Endothelial cell of umbilical vein (primary cell): Measurements from ENCODE around the gene SYNE1.

Source experiments
- POLR2AphosphoS5 ChIP-seq: IDR thresholded peaks from 2 replicates; pipeline ENCODE4 v1.6.1; 2012; ENCODE audit warnings: low read depth, mild to moderate bottlenecking, control low read depth, low read length, moderate library complexity; ENCODE audit not compliant: insufficient read depth
- TF ChIP-seq, protein P1 (sequence below), 2 donors: IDR thresholded peaks; 1 replicate in 1 of 2; 2 replicates in 1 of 2; pipeline ENCODE4 v1.5.1; 2011; ENCODE audit warnings: low read length in 2 of 2, mild to moderate bottlenecking in 2 of 2, moderate library complexity in 2 of 2, control low read depth in 1 of 2, inconsistent platforms in 1 of 2, low read depth in 1 of 2; ENCODE audit not compliant: insufficient read depth in 1 of 2; ENCODE audit errors: extremely low read depth in 1 of 2
- TF ChIP-seq, protein P2 (sequence below): IDR thresholded peaks from 2 replicates; pipeline ENCODE4 v1.6.1; 2011; ENCODE audit not compliant: insufficient read depth, insufficient read length

DNA sequence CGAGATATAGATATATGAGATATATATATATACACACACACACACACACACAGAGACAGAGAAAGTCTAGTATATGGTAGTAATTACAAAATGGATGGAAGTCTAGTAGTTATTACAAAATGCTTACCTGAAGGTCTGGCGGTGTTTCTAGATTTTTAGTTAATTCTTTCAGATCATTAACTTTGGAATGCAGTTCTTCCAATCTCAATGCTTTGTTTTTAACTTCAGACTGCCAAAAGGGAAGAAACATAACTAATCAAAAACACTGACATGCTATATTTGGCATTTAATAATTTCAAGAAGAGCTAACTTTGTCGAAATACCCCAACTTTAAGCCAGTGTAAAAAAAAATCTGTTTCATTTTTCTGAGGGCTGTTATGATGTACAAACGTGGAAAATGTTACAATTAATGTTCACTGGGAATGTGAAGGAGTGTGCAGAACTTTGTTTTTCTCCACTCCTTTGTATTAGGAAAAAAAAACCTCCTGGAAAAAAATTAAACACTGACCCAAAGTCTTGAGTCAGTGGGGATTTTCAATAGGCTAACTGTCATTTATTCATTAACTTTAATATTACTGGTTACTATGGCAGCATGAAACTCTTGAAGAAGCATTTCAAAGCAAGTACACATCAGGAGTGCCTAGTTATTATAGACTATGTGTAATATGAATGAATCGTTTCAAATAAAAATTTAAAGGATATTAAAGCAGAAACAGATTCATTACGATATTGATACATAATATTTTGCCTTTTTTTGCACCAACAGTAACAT lies 232.9 kb downstream of the SYNE1 start:
- TF ChIP-seq, protein P1, sequence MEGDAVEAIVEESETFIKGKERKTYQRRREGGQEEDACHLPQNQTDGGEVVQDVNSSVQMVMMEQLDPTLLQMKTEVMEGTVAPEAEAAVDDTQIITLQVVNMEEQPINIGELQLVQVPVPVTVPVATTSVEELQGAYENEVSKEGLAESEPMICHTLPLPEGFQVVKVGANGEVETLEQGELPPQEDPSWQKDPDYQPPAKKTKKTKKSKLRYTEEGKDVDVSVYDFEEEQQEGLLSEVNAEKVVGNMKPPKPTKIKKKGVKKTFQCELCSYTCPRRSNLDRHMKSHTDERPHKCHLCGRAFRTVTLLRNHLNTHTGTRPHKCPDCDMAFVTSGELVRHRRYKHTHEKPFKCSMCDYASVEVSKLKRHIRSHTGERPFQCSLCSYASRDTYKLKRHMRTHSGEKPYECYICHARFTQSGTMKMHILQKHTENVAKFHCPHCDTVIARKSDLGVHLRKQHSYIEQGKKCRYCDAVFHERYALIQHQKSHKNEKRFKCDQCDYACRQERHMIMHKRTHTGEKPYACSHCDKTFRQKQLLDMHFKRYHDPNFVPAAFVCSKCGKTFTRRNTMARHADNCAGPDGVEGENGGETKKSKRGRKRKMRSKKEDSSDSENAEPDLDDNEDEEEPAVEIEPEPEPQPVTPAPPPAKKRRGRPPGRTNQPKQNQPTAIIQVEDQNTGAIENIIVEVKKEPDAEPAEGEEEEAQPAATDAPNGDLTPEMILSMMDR (IDR thresholded peaks at IDR 0.05; ENCODE audit: extremely low read depth in 1 of 2, insufficient read depth in 1 of 2, low read depth in 1 of 2, low read length in 2 of 2): no peak
- TF ChIP-seq POLR2AphosphoS5: no peak
- TF ChIP-seq, protein P2, sequence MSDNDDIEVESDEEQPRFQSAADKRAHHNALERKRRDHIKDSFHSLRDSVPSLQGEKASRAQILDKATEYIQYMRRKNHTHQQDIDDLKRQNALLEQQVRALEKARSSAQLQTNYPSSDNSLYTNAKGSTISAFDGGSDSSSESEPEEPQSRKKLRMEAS: no peak
